GM13977 (cell line): ENCODE results near the gene FCN1.

Source experiments
- DNase-seq: peaks from one replicate; pipeline ENCODE4 v3.0.0; 2012; ENCODE audit warnings: low spot score
- in situ Hi-C: fragments of 300-500 bp; cut with MboI; formaldehyde crosslinking; loops from one replicate; pipeline ENCODE4 v1.12.0; 2022; ENCODE audit warnings: low sequenced_read_pairs, low pct_unique_long_range_greater_than_20kb, mixed read lengths, inconsistent platforms; ENCODE audit not compliant: unreplicated experiment
- TF ChIP-seq, protein P1 (sequence below): IDR thresholded peaks from 2 replicates; pipeline ENCODE4 v1.5.1; 2012; ENCODE audit warnings: mild to moderate bottlenecking, control low read depth; ENCODE audit not compliant: insufficient read depth; ENCODE audit errors: extremely low read depth, missing control alignments

FCN1 gene

DNA sequence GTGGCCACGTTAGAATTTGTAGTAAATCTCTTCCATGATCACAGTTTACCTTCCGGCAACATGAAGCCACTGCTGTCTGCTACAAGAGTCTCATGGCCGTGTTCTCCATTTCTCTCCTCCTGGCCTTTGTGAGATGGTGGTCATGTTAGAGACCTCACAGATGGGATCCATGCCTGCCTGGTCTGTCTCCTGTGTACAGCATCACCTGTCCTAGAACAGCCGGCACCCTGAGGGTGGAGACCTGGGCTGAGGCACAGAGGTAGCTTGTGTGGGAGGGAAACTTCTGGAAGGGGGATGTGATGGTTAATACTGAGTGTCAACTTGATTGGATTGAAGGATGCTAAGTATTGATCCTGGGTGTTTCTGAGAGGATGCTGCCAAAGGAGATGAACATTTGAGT, 40.2 kb downstream of the FCN1 start:
- in situ Hi-C loops: no loop called here
- TF ChIP-seq, protein P1, sequence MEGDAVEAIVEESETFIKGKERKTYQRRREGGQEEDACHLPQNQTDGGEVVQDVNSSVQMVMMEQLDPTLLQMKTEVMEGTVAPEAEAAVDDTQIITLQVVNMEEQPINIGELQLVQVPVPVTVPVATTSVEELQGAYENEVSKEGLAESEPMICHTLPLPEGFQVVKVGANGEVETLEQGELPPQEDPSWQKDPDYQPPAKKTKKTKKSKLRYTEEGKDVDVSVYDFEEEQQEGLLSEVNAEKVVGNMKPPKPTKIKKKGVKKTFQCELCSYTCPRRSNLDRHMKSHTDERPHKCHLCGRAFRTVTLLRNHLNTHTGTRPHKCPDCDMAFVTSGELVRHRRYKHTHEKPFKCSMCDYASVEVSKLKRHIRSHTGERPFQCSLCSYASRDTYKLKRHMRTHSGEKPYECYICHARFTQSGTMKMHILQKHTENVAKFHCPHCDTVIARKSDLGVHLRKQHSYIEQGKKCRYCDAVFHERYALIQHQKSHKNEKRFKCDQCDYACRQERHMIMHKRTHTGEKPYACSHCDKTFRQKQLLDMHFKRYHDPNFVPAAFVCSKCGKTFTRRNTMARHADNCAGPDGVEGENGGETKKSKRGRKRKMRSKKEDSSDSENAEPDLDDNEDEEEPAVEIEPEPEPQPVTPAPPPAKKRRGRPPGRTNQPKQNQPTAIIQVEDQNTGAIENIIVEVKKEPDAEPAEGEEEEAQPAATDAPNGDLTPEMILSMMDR: no peak
- DNase-seq: no peak

GRCh38 chr9:134875371-134875770, 42.3 kb downstream of the FCN1 start:
- DNase-seq: no peak
- in situ Hi-C loops: no loop called here
- TF ChIP-seq, protein P1: no peak

GRCh38 chr9:134872482-134873231, 45.1 kb downstream of the FCN1 start:
- TF ChIP-seq, protein P1: no peak
- DNase-seq: no peak
- in situ Hi-C loops: no loop called here

DNA sequence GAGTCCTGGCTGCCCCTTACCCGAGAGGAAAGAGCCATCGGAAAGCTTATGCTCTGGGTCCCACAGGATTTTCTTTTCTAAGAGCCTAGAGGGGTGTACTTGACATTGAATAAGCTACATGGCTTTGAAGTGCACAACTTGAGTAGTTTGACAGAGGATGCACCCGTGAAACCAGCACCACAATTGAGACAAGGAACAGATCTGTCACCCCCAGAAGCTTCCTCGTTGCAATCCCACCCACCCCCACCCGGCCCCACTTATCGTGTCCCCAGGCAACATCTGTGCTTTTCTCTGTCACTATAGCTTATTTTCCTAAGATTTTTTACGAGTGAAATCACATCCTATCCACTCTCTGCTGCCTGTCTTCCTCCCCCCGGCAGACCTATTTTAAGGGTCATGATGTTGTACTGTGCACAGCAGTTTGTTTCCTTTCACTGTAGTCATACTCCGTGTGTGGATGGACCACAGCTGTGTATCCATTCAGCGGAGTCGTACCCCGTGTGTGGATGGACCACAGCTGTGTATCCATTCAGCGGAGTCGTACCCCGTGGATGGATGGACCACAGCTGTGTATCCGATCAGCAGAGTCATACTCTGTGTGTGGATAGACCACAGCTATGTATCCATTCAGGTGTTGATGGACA, 45.9 kb downstream of the FCN1 start:
- TF ChIP-seq, protein P1: no peak
- in situ Hi-C loops: no loop called here
- no peak for DNase-seq

GRCh38 chr9:134870746-134871662, 46.7 kb downstream of the FCN1 start:
- TF ChIP-seq, protein P1: no peak
- in situ Hi-C loops: no loop called here
- DNase-seq: no peak

- no peak for DNase-seq
- in situ Hi-C loops: no loop called here
- TF ChIP-seq, protein P1: no peak
Measured at GRCh38 chr9:134870301-134870694, 47.4 kb downstream of the FCN1 start.
